Measurements from ENCODE around the gene CNOT4.

Gene CNOT4

GRCh38 chr7:135519233-135519688 is 9.4 kb upstream of the CNOT4 start:
- TF ChIP-seq FOXM1 (IDR thresholded peaks at IDR 0.05; ENCODE audit: borderline replicate concordance, low read depth) (no peak), TAF1 (IDR thresholded peaks at IDR 0.05; ENCODE audit: low read depth) (no peak), REST (IDR thresholded peaks at IDR 0.05; ENCODE audit: low read depth) (no peak), USF1 (IDR thresholded peaks at IDR 0.05) (no peak), EP300 (IDR thresholded peaks at IDR 0.05; ENCODE audit: borderline replicate concordance) (no peak), NFIC (IDR thresholded peaks at IDR 0.05) (no peak), RAD21 (IDR thresholded peaks at IDR 0.05; ENCODE audit: low read depth) (no peak), ZBTB7A (IDR thresholded peaks at IDR 0.05; ENCODE audit: low read depth) (no peak), CREB1 (IDR thresholded peaks at IDR 0.05; ENCODE audit: low read depth) (no peak), TEAD4 (IDR thresholded peaks at IDR 0.05) (no peak), TCF12 (IDR thresholded peaks at IDR 0.05; ENCODE audit: low read depth) (no peak), YY1 (IDR thresholded peaks at IDR 0.05; ENCODE audit: low read depth) (no peak), MAX (IDR thresholded peaks at IDR 0.05) (no peak), CEBPB (IDR thresholded peaks at IDR 0.05) (no peak), EGR1 (IDR thresholded peaks at IDR 0.05) (no peak)

- TF ChIP-seq TAF1 (IDR thresholded peaks at IDR 0.05; ENCODE audit: low read depth) (no peak), EP300 (IDR thresholded peaks at IDR 0.05; ENCODE audit: borderline replicate concordance) (no peak), USF1 (IDR thresholded peaks at IDR 0.05) (no peak), MAX (IDR thresholded peaks at IDR 0.05) (no peak), CEBPB (IDR thresholded peaks at IDR 0.05) (no peak), TCF12 (IDR thresholded peaks at IDR 0.05; ENCODE audit: low read depth) (no peak), YY1 (IDR thresholded peaks at IDR 0.05; ENCODE audit: low read depth) (no peak), EGR1 (IDR thresholded peaks at IDR 0.05) (no peak), CREB1 (IDR thresholded peaks at IDR 0.05; ENCODE audit: low read depth) (no peak), TEAD4 (IDR thresholded peaks at IDR 0.05) (no peak), RAD21 (IDR thresholded peaks at IDR 0.05; ENCODE audit: low read depth) (no peak), ZBTB7A (IDR thresholded peaks at IDR 0.05; ENCODE audit: low read depth) (no peak), FOXM1 (IDR thresholded peaks at IDR 0.05; ENCODE audit: borderline replicate concordance, low read depth) (no peak), NFIC (IDR thresholded peaks at IDR 0.05) (no peak), REST (IDR thresholded peaks at IDR 0.05; ENCODE audit: low read depth) (no peak)
Measured at GRCh38 chr7:135518748-135519147, 8.8 kb upstream of the CNOT4 start.

- TF ChIP-seq MAX (IDR thresholded peaks at IDR 0.05) (no peak), USF1 (IDR thresholded peaks at IDR 0.05) (no peak)
Measured at GRCh38 chr7:135517060-135517459, 7.2 kb upstream of the CNOT4 start.

- no peak for TF ChIP-seq TEAD4 (IDR thresholded peaks at IDR 0.05)
- TF ChIP-seq RAD21 (IDR thresholded peaks at IDR 0.05; ENCODE audit: low read depth) = no peak
- no peak for TF ChIP-seq MAX (IDR thresholded peaks at IDR 0.05)
- TF ChIP-seq EP300 (IDR thresholded peaks at IDR 0.05; ENCODE audit: borderline replicate concordance) = no peak
- no peak for TF ChIP-seq CREB1 (IDR thresholded peaks at IDR 0.05; ENCODE audit: low read depth)
- no peak for TF ChIP-seq REST (IDR thresholded peaks at IDR 0.05; ENCODE audit: low read depth)
- no peak for TF ChIP-seq YY1 (IDR thresholded peaks at IDR 0.05; ENCODE audit: low read depth)
- TF ChIP-seq TCF12 (IDR thresholded peaks at IDR 0.05; ENCODE audit: low read depth) = no peak
- TF ChIP-seq USF1 (IDR thresholded peaks at IDR 0.05) = no peak
Measured at GRCh38 chr7:135514856-135515255, 5.0 kb upstream of the CNOT4 start.
